Stimulated activated CD4-positive, alpha-beta T cell treated with anti-CD3 and anti-CD28 coated beads, Interleukin-4, amount 100 ng/mL, for 24 hours (primary cell): ENCODE results near the gene SEH1L.
A peak's percentile ranks its signal among the peaks of the same experiment; 100 is the strongest.
"Not testable (repeated sequence)": the region's sequence is repeated elsewhere in the genome, so short reads cannot be mapped to it uniquely, and the experiment has no call there.

Experiments
- DNase-seq: peaks from one replicate; pipeline ENCODE4 v3.0.0-alpha.2; 2020

Gene SEH1L

DNA sequence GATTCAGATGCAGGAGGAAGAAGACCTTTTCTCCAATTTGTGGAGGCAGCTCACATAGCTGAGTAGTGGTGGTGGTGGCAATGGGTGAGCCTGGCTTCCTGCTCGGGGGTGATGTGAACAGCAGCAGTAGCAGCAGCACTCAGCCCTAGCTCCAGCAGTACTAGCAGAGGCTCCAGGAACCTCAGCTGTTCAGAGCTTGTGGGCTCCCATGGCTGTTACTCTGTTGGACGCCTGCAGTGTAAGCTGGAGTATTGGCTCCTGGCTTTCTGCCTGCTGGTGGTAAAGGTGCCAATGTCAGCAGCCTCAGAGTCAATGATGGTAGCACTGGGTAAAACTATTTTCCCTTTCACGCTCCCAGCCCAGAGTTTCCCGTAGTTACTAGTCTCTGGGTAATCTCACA lies 3.1 kb upstream of the SEH1L start:
- no peak for DNase-seq

DNA sequence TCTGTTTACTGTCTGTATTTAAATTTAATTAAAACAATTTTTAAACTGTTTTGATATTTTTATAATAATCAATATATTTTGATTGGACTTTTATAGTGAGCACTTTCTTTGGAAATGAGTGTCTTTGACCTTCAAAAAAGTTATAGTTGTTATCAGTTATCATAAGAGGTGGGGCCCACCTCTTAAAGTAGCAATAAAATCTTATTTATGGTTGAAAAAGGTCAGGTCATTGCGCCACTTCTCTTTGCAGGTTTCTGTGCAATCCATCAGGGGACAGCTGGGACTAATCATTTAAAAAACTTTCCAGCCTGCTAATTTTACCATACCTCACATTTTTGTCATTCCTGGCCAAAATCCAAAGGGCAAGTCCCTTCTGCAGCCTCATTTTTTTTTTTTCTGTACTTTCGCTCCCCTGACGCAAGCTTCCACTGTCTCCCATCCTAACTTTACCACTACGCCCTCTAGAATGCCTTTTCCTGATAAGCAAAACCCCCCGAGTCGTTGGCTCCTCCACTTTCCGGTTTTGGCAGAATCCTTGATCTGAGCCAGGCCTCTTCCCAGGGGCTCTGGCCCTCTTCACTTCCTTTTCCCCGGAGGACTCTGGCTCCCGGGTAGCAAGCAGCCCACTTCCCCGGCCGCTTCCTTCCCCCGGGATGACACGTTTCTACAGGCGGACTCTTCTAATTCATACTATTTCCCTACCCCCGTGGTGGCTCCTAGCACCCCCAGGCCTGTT lies 1.1 kb upstream of the SEH1L start:
- no peak for DNase-seq

DNA sequence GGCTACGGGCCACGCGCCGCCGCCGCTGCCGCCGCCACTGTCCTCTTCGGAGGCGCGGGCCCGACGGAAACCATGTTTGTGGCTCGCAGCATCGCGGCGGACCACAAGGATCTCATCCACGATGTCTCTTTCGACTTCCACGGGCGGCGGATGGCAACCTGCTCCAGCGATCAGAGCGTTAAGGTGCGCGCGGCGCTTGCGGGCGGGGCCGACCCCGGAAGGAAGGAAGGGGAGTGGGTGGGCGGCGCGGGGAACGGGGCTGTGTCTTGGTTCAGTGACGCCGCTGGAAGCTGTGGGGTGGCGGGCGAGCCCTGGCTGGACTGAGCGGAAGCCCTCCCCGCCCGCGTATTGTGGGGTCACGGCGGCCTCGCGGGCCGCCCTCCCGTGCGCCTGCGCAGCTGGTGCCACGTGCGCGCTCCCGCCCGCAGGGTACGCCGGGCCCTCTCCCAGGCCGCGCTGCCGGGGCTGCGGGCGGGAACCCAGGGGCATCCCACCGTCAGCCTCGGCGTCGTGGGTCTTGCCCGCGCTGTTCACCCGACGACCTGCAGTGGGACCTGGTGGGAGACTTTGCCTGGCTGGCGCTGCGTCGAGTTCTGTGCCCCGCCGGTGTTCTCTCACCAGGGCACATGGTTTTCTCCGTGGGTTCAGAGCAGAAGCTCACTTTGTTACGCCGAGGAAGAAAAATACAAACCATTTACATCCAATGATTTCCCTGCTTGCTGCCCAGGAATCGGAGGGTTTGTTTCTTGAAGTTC lies 416 bp downstream of the SEH1L start:
- peak; percentile 98 for DNase-seq

DNA sequence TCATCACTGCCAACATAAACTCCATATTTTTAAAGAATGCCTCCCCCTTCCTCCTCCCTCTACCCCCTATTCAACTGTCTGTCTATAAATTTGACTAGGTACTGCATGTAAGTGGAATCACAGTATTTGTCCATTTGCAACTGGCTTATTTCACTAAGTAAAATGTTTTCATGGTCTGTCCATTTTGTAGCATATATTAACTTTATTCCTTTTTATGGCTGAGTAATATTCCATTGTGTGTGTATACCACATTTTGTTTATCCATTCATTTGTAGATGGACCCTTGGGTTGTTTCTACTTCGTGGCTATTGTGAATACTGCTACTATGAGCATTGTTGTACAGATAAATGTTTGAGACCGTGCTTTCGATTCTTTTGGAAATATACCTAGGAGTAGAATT lies 10.7 kb downstream of the SEH1L start:
- no peak for DNase-seq

DNA sequence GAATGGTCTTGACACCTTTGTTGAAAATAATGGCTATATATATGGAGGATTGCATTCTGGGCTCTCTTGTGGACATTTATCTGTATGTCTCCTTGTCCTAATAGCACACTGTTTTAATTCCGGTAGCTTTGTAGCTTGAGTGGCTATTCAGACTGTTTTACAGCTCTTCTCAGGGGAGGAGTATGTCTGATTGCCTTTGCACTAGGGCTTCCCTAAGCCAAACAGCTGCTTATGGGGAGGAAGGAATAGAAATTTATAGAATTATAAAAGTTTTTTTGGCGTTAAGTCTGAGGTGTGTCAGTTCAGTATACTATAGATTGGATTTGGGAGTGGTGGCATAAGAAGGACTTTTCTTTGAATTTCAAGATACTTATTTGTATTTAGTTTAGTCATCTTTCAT lies 12.6 kb downstream of the SEH1L start:
- DNase-seq: no peak

DNA sequence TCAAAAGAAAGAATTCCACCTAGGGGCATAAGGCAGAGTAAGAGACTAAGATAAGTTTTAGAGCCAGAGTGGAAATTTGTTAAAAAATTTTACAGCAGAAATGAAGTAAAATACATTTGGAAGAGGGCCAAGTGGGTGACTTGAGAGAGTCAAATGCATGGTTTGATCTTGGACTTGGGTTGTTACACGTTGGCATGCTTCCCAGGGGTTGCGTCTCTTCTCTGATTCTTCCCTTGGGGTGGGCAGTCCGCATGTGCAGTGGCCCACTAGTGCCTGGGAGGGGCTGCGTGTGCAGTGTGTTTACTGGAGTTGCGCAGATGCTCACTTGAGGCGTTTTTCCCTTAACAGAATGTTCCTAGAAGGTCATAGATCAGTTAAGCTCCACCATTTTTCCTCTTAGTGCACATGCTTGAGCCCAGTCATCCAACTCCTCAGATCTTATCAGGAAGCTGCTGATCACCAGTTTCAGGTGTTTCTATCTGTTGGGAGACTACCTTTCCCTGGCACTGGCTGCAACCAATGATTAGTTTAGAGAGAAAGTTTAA lies 13.1 kb downstream of the SEH1L start:
- no peak for DNase-seq

DNA sequence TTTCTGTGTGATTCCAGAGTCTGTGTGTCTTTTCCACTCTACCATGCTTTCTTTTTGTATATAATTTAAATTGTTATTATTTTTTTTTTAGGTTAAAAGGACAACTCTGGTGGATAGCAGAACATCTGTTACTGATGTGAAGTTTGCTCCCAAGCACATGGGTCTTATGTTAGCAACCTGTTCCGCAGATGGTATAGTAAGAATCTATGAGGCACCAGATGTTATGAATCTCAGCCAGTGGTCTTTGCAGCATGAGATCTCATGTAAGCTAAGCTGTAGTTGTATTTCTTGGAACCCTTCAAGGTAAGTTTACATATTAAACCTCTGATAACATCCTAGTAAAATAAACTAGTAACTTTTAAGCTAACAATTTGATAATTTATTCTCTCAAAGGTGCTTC lies 15.3 kb downstream of the SEH1L start:
- DNase-seq: no peak

DNA sequence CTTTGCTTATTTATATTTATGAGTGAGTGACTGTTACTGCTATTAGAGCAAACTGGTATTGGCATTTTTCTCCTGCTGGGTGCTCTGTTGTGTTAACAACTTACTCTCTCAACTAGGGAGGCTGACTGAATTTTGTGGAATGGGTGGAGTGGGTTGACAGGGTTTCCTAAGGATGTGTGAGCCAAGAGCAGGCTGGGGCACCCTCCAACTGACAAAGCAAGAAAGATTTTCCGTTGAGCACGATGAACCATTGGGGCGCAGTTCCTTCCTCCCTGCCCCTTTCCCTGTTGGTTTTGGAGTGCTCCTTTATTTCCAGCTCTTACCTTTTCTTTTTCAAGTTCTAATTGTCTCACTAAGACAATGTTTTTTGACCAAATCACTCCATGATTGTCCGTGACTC lies 20.3 kb downstream of the SEH1L start:
- no peak for DNase-seq

DNA sequence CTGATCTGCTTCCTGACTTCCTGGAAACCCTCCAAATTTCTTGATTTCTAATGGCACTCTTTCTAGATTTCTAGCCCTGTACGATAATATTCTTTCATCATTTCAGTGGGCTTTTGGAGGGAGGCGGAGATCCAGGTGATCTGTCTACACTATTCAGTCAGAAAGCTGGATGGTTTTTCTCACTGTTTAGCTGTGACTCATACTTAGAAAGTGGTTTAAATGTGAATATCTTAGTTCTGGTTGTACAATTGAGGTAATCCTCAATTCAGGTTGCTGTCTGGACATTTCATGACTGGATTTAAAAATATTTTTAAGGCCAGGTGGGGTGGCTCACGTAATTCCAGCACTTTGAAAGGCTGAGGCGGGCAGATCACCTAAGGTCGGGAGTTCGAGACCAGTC lies 20.8 kb downstream of the SEH1L start:
- DNase-seq: no peak

DNA sequence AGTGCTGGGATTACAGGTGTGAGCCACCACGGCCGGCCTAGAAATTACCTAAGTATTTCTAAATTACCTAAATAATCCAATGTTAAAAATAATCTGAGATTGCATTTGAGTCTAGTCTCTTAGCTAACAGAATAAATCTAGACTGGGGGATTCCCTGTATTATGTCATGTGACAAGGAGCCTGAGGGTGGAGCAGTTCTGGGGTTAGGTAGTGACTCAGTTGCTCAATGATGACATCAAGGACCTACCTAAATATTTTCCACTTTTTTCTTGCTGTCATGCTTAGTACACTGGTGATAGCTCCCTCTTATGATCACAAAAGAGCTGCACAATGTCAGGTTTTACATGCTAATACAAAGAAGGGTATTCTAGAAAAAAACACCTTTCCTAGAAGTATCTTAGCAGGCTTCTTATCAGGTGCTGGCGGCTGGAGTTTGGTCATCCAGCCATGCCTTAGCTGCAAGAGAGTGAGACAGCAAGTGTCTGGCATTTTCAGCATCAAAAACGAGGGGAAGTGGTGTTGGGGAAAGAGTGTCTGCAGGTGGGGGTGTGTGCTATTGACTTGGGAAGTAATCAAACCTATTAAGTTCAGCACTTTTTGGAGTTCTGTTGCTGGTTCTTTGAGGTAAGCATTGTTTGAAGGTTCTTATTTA lies 25.9 kb downstream of the SEH1L start:
- no peak for DNase-seq

DNA sequence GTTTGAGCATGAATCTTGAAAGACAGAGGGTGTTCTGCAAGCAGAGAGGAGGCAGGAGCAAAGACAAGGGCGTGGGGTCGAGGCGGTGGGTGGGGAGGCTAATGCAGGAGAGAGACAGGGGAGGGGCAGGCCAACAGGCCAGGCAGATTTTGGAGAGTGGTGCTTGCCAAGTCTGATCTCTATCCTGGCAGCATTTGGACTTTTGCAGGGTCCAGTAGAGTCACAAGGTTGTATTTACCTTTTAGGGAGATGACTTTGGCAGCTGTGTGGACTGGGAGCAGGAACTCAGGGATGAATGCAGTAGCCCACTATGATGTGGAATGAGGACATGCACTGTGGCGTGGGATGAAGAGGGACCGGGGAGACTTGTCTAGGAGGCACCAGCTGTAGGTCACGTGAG lies 27.7 kb downstream of the SEH1L start:
- no peak for DNase-seq

DNA sequence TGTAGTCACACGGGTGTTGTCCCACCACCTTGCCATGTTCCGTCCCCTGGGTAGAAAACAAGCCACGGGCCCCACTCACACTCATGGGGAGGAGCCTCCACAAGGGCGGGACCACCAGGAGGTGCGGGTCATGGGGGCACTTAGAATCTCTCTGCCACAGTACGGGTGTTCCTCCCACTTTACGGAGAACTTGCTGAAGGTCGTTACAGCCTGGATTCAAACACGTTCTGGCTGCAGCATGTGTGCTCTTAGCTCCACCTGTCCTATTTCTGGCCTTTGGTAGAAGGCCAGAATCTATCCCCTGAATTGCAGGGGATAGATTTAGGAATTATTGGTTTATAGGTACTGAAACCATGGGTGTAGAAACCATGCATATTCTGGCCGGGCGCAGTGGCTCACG lies 28.5 kb downstream of the SEH1L start:
- DNase-seq: no peak

DNA sequence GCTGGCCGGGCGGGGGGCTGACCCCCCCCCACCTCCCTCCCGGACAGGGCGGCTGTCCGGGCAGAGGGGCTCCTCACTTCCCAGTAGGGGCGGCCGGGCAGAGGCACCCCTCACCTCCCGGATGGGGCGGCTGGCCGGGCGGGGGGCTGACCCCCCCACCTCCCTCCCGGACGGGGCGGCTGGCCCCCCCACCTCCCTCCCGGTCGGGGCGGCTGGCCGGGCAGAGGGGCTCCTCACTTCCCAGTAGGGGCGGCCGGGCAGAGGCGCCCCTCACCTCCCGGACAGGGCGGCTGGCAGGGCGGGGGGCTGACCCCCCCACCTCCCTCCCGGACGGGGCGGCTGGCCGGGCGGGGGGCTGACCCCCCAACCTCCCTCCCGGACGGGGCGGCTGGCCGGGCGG lies 32.3 kb downstream of the SEH1L start:
- DNase-seq: not testable (repeated sequence)

DNA sequence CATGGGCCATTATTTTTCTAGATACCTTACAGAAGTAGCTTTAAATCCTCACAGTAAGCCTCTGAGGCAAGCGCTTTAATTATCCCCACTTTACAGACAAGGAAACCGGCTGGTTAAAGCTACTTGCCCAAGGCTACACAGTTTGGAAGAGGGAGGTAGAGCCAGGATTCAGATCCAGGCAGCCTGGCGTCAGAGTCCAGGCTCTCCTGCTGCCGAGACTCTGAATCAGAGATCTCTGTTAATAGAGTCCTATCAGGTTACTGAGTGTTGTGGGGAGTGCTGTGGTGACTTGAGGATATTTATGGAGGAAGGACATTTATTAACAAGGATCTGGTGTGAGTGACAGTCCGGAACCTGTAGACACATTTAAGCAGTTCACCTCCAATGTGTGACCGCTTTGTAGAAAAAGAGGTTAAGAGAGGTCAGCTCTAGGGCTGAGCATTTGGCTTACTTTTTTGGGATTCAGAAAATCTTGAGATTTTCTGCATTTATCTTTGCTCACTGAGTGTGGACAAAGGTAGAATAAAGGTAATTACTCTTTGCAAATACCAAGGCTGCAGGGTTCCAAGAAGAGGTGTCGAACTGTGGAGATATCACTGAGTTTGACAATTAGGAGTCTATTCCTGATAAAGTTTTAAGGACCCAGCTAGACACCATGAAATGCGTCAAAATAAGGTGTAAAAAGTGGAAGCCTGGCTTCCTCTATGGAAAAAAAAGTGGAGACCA lies 41.7 kb downstream of the SEH1L start:
- no peak for DNase-seq

DNA sequence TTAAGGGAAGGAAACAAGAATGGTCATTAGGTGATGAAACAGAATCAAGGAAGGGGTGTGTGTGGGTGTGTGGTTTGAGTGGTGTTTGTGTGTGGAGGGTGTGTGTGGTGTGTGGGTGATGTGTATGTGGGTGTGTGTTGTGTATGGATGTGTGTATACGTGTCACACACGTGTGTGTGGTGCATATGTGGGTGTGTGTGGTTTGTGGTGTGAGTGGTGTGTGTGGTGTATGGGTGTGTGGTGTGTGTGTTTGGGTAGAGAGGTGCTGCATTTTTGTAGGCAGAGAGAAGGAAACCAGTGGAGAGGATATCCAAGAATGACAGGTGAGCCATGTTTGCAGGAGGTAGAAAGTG lies 42.3 kb downstream of the SEH1L start:
- peak; percentile 27 for DNase-seq

DNA sequence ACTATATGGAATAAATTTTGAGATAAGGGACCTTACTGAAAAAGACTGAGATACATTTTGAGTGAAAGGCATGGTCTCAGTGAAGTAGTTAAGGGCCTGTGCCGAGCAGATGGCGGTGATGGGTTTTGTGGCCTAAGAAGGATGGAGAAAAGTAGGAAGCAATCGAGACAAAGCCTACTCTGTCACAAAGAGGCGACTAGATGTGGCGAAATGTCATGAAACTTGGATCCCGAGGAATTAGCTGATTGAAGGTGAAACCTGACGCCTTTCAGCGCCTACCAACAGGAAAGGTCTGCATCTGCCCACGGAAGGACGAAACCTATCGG lies 42.8 kb downstream of the SEH1L start:
- no peak for DNase-seq

DNA sequence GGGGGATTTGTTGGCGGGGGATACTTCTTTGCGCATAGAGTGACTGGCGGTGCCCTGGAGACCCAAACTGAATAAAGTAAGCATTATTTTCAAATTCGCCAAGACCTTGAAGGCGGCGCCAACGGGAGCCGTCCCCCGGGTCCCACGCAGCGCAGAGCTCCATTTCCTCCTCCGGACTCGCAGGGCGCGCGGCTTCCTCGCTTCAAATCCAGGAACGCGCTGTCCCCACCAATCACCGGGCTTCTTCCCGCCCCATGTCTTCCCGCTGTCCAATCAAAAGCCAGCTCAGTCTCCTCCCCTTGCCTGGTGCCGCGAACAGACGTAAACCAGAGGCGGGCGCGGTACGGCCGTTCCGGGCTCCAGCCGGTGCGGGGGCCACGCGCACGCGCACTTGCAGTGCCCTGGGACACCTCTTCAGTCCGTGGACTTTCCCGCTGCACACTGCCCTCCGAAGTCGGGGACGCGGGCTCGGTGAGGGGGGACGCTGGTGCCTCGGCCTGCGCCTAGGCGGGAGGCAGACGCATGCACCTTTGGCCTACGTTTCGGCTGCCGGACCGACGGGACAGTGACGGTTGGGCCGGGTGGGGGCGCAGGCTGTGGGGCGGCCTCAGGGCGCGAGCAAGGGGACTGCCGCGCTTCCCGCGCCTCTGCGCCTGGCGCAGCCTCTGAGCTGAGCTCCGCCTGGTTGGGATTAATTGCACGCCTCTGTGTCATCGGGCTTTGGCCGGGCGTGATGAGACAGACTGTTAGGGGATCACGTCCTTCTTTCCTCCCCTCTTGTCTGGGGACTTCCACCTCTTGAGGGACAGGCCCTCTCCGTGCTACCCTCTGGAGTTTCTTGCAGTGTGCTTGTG lies 43.4 kb downstream of the SEH1L start, which contains the start of gene CEP192:
TSS of gene CEP192 (plus strand) at position 396 of the 854 bp plus-strand sequence. CDS start 8,063 bp downstream, outside the sequence.
- DNase-seq: peak; percentile 98

DNA sequence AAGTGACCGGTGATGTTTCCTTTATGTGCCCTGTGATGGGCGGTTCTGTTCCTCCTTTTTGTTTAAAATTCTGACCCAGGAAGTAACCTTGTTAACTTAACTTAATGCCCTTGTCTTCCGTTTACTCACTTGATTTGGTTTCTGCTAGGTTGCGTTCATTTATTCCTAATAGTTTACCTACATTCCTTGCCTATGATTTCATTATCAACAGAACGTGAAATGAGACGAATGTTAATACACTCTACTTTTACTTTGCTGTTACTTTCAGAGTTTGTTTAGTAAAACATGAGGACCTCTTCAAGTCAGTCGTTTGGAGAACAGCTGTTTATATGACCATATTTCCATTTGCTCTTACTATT lies 44.0 kb downstream of the SEH1L start:
- no peak for DNase-seq

DNA sequence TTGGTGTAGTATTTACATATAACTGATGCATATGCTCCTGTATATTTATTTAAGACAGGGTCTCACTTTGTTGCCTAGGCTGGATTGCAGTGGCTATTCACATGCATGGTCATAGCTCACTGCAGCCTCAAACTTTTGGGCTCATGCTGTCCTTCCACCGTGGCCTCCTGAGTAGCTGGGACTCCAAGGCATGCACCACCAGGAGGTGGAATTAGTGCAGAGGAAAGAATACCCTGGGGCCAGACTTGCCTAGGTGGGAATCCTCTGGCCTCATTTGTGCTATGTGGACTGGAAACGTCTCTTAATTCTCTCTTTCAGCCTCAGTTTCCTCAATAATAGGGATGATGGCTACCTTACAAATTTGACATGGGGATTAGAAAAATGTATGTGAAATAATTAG lies 45.6 kb downstream of the SEH1L start:
- DNase-seq: no peak

DNA sequence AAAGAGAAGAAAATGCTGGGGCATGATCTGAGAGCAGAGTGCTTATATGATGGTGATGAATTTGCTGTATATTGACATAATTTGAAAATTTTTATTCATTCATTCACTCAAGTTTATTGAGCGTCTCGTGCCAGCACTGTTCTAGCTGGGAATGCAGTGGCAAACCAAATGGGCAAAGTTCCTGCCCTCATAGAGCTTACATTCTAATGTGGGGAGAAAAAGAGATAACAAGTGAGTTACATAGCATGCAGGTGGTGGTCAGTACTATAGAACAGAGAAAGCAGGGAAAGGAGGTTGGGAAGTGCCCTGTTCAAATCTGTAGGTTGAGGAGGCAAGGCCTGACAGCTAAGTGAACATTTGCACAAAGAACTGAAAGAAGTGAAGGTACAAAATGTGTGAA lies 47.6 kb downstream of the SEH1L start:
- DNase-seq: no peak

DNA sequence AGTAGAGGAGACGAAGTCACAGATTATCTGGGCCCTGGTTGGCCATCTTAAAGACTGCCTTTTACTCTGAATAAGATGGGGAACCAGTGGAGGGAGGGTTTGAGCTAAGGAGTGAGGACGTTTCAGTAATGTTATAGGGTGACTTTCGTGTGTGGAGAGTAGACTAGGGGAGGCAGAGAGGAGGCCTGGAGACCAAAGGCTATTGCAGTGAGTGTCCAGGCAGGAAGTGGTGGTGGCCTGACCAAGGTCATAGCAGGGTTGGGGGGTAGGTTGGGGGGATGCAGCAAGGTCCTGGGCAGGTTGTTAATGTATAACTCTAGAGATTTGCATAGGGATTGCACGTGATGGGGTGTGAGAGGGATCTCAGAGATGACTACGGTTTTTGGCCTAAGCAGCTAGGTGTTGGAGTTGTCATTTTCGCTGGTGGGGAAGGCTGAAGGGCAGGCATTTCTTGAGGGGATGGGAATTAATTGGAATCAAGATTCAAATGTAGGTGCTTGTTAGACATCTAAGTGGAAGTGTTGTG lies 48.2 kb downstream of the SEH1L start:
- no peak for DNase-seq

DNA sequence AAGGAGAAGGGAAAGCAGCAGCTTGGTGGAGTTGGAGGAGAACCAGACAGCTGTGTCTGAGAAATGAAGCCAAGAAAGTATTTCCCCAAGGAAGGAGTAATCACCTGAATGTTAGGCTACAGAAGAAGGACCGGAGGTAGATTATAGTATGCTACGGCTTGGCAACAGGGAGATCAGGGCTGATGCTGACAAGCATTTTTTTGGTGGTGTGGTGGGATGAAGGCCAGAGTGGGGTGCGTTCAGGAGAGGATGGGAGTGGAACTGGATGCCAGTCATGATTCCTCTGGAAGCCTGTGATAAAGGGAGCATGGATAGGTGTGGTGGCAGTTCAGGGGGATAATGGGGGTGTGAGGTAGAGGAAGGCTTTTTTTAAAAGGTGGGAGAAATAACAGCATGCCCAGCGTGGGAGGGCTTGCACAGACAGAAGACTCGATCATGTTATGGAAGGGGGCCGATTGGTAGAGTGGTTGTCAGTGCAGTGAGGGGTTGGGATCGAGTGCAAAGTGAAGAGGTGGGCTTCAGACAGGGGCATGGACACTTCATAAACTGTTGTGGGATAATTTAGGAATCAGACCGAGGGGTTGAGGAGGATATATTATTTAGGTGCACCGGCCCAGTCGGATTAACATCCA lies 49.0 kb downstream of the SEH1L start:
- DNase-seq: no peak
